Measurements from ENCODE around the gene FGD4. TPM values are rescaled to one million over a fixed set of nuclear protein-coding genes. Genes with fewer than 3 reads are reported as not detected.

FGD4 gene
- total RNA-seq, 1 donor from 2014 or later, result 41.6 TPM

- no peak for DNase-seq (ENCODE audit: low spot score)
Measured at GRCh38 chr12:32402946-32403345, 3.6 kb downstream of the FGD4 start.

GRCh38 chr12:32407795-32408194, 8.4 kb downstream of the FGD4 start:
- no peak for DNase-seq (ENCODE audit: low spot score)

GRCh38 chr12:32413412-32413811, 14.1 kb downstream of the FGD4 start:
- no peak for DNase-seq (ENCODE audit: low spot score)

GRCh38 chr12:32418221-32418620, 18.9 kb downstream of the FGD4 start:
- DNase-seq (ENCODE audit: low spot score), result no peak

- DNase-seq (ENCODE audit: low spot score), result no peak
Measured at GRCh38 chr12:32418903-32419519, 19.7 kb downstream of the FGD4 start.

- DNase-seq (ENCODE audit: low spot score), result no peak
Measured at GRCh38 chr12:32419520-32419960, 20.2 kb downstream of the FGD4 start.

GRCh38 chr12:32420356-32420755, 21.0 kb downstream of the FGD4 start:
- DNase-seq (ENCODE audit: low spot score), result no peak

GRCh38 chr12:32423559-32423958, 24.2 kb downstream of the FGD4 start:
- DNase-seq (ENCODE audit: low spot score), result no peak

- DNase-seq (ENCODE audit: low spot score), result no peak
Measured at GRCh38 chr12:32431025-32431424, 31.7 kb downstream of the FGD4 start.

GRCh38 chr12:32435921-32436705, 36.8 kb downstream of the FGD4 start:
- DNase-seq (ENCODE audit: low spot score), result no peak

GRCh38 chr12:32437095-32437515, 37.7 kb downstream of the FGD4 start:
- no peak for DNase-seq (ENCODE audit: low spot score)

GRCh38 chr12:32440120-32440865, 40.9 kb downstream of the FGD4 start:
- no peak for DNase-seq (ENCODE audit: low spot score)

- no peak for DNase-seq (ENCODE audit: low spot score)
Measured at GRCh38 chr12:32443491-32443890, 44.1 kb downstream of the FGD4 start.

GRCh38 chr12:32444895-32445294, 45.5 kb downstream of the FGD4 start:
- DNase-seq (ENCODE audit: low spot score), result no peak

GRCh38 chr12:32445356-32445755, 46.0 kb downstream of the FGD4 start:
- DNase-seq (ENCODE audit: low spot score), result no peak

- DNase-seq (ENCODE audit: low spot score), result no peak
Measured at GRCh38 chr12:32446316-32447119, 47.2 kb downstream of the FGD4 start.

- DNase-seq (ENCODE audit: low spot score), result no peak
Measured at GRCh38 chr12:32448586-32448985, 49.2 kb downstream of the FGD4 start.

- DNase-seq (ENCODE audit: low spot score), result no peak
Measured at GRCh38 chr12:32450363-32450762, 51.0 kb downstream of the FGD4 start.

- no peak for DNase-seq (ENCODE audit: low spot score)
Measured at GRCh38 chr12:32450768-32451167, 51.4 kb downstream of the FGD4 start.

- no peak for DNase-seq (ENCODE audit: low spot score)
Measured at GRCh38 chr12:32451816-32452215, 52.5 kb downstream of the FGD4 start.

- DNase-seq (ENCODE audit: low spot score), result no peak
Measured at GRCh38 chr12:32454075-32454474, 54.7 kb downstream of the FGD4 start.

All from mesenteric fat pad (tissue), 1 donor.